SK-N-MC (cell line): ENCODE results near the gene ANKRD33.

Experiments
- DNase-seq: peaks from one replicate; pipeline ENCODE4 v3.0.0-alpha.2; 2011; ENCODE audit warnings: low read depth, low spot score
- H3K27ac ChIP-seq: fragments of 200-600 bp; sonication (generic); 2 replicates; pipeline ENCODE4 v1.5.1; 2016; ENCODE audit warnings: mixed run types
- H3K36me3 ChIP-seq: fragments of 200-600 bp; sonication (generic); 2 replicates; pipeline ENCODE4 v1.6.1; 2017; ENCODE audit warnings: antibody characterized with exemption, low read length, mixed read lengths; ENCODE audit not compliant: insufficient read depth
- H3K4me3 ChIP-seq: fragments of 200-600 bp; sonication (generic); 2 replicates; pipeline ENCODE4 v1.5.1; 2016
- H3K9ac ChIP-seq: fragments of 200-600 bp; sonication (generic); 2 replicates; pipeline ENCODE4 v1.8.0; 2017; ENCODE audit warnings: mixed run types, mixed read lengths; ENCODE audit not compliant: insufficient read length
- H3K9me3 ChIP-seq: fragments of 200-600 bp; sonication (generic); 2 replicates; pipeline ENCODE4 v1.6.1; 2017; ENCODE audit warnings: low read depth, mild to moderate bottlenecking, antibody characterized with exemption, low read length, moderate library complexity, mixed read lengths
- EZH2 ChIP-seq: fragments of 200-600 bp; sonication (generic); IDR thresholded peaks from one replicate; pipeline ENCODE4 v1.6.1; 2017; ENCODE audit warnings: antibody characterized with exemption
- FOXP2 ChIP-seq: optimal IDR thresholded peaks from 2 replicates; pipeline ENCODE3; 2011; ENCODE audit warnings: mild to moderate bottlenecking, moderate library complexity; ENCODE audit not compliant: insufficient read depth; ENCODE audit errors: extremely low read length, control extremely low read depth
- POLR2AphosphoS5 ChIP-seq: IDR thresholded peaks from 2 replicates; pipeline ENCODE4 v1.6.1; 2012; ENCODE audit warnings: mild to moderate bottlenecking, low read depth, low read length, borderline replicate concordance

ANKRD33 gene

GRCh38 chr12:51907083-51907855 lies 19.4 kb downstream of the ANKRD33 start, which contains the start of gene ACVRL1:
Gene ACVRL1, plus strand, starts transcription at chr12:51907504. Its CDS starts 4,971 bp downstream, at chr12:51912475.
- Histone ChIP-seq H3K9me3 (no peaks in the 10 kb centered on the region), H3K36me3 (no peaks in the 10 kb centered on the region), H3K27ac (no peak within 1 kb of the TSS), H3K4me3 (no peak within 1 kb of the TSS), H3K9ac (no peak within 1 kb of the TSS)
- TF ChIP-seq EZH2 (no peak), POLR2AphosphoS5 (no peak), FOXP2 (no peak)
- DNase-seq, result no peak

- Histone ChIP-seq H3K27ac (no peak overlapping the region), H3K36me3 (no peaks in the 10 kb centered on the region), H3K4me3 (no peak overlapping the region), H3K9ac (no peak overlapping the region), H3K9me3 (no peaks in the 10 kb centered on the region)
- no peak for DNase-seq
- TF ChIP-seq FOXP2 (no peak), POLR2AphosphoS5 (no peak), EZH2 (no peak)
These were observed 20.0 kb downstream of the ANKRD33 start for GRCh38 chr12:51907856-51908425.

DNA sequence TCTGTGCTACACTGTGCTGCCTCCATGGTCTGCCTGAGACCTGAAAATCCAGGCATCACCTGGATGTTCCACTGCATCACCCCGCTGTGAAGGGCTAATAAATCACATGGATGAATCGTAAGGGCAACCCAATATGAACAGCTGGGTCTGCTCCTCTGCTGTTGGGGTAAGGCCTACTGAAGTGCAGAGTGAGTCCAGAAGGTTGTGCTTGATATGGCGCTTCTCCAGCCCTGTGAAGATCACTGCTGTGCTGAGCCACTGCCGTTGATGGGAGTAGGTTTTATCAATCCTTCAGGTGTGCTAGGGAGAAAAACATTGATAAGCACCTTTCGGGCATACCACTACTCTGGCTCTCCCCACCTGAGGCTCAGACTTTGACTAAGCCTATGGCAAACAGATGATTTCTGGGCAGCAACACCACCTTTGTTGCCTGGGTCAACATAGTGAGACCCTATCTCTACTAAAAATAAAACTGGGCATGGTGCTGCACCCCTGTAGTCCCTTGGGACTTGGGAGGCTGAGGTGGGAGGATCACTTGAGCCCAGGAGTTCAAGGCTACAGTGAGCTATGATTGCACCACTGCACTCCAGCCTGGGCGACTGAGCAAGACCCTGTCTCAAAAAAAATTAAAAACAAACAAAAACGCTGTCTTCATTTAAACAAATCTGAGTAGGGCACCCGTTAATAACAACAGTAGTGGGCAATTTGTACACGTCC lies 21.1 kb downstream of the ANKRD33 start:
- TF ChIP-seq EZH2 (no peak), POLR2AphosphoS5 (no peak), FOXP2 (no peak)
- no peak overlapping the region for H3K27ac ChIP-seq

GRCh38 chr12:51910168-51910567 lies 22.3 kb downstream of the ANKRD33 start:
- no peaks in the 10 kb centered on the region for H3K36me3 ChIP-seq
- DNase-seq, result no peak
- no peaks in the 10 kb centered on the region for H3K9me3 ChIP-seq
- no peak for TF ChIP-seq POLR2AphosphoS5
- TF ChIP-seq FOXP2, result no peak
- TF ChIP-seq EZH2, result no peak
- H3K4me3 ChIP-seq, result no peak overlapping the region
- H3K27ac ChIP-seq, result no peak overlapping the region
- H3K9ac ChIP-seq, result no peak overlapping the region

More for the DNA sequence above, 21.1 kb downstream of the ANKRD33 start:
- Histone ChIP-seq H3K4me3 (no peak overlapping the region), H3K36me3 (no peaks in the 10 kb centered on the region), H3K9me3 (no peaks in the 10 kb centered on the region), H3K9ac (no peak overlapping the region)
- no peak for DNase-seq

GRCh38 chr12:51910691-51911090 lies 22.8 kb downstream of the ANKRD33 start:
- H3K4me3 ChIP-seq, result no peak overlapping the region
- TF ChIP-seq FOXP2 (no peak), POLR2AphosphoS5 (no peak), EZH2 (no peak)
- no peak for DNase-seq
- no peak overlapping the region for H3K27ac ChIP-seq
- no peak overlapping the region for H3K9ac ChIP-seq
- H3K36me3 ChIP-seq, result no peaks in the 10 kb centered on the region
- no peaks in the 10 kb centered on the region for H3K9me3 ChIP-seq

DNA sequence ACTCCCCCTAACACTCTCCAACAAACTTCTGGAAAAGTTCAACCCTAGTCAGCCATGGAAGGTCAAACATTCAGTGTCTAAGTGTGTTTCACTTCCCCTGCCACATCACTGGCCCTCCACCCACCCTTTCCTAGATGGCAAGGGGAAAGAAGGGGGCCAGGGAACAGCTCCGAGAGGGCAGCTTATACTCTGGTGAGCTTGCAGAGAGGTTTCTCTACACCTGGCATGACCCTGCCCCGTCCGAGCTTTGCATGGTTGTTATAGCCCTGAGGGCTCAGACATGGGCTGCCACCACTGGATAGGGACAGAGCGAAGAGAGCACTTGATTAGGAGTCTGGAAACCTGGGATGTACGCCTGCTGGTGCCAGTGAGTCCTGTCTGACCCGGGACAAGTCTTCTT lies 23.4 kb downstream of the ANKRD33 start:
- H3K27ac ChIP-seq, result no peak overlapping the region
- H3K9ac ChIP-seq, result no peak overlapping the region
- no peak for DNase-seq
- H3K9me3 ChIP-seq, result no peaks in the 10 kb centered on the region
- TF ChIP-seq POLR2AphosphoS5, result no peak
- no peak for TF ChIP-seq FOXP2
- TF ChIP-seq EZH2, result no peak
- no peak overlapping the region for H3K4me3 ChIP-seq
- no peaks in the 10 kb centered on the region for H3K36me3 ChIP-seq

DNA sequence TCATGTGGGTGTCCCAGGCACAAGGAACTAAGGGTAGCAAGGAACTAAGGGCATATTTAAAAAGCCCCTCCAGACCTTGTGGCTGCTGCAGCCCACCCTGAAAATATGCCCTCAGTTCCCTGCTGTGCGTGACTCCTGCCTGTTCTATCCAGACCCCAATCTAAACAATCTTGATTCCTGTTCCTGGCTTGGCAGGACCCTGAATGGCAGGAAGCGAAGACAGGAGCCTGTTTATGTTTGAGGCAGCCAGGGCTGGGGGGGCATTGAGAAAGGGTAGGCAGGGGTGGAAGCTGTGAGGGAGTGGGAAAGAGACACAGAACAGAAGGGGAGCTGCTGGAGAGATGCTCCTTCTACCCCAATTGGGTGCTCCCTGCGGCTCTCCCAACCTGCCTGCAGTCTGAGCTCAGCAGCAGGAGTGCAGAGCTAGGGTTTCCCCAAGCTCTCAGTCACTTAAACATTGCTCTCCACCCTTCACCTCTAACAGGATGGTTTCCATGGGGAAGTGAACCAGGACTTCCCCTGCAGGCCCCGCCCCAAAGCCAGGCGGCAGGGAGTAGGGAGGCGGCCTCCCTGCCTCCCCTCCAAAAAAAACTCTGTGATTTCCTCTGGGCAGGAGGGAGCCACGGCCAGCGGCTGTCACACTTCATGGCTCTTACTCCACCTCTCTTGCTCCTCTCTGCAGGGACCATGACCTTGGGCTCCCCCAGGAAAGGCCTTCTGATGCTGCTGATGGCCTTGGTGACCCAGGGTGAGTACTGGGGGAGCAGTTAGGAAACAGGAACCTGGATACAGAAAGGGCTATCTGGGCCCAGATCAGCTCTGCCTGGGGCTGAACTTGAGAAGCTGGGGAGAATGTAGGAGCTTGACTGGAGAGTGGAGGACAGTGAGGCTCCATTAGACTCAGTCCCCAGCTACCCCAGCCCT lies 24.1 kb downstream of the ANKRD33 start:
- Histone ChIP-seq H3K9ac (no peak overlapping the region), H3K4me3 (no peak overlapping the region), H3K9me3 (no peaks in the 10 kb centered on the region), H3K36me3 (no peaks in the 10 kb centered on the region), H3K27ac (no peak overlapping the region)
- no peak for TF ChIP-seq EZH2
- TF ChIP-seq FOXP2, result no peak
- no peak for TF ChIP-seq POLR2AphosphoS5
- no peak for DNase-seq
